Suprapubic skin (tissue), 3 donors: Measurements from ENCODE around the gene GATA6.

Experiments used
- CTCF ChIP-seq, 2 donors: fragments of 200-600 bp in 1 of 2; fragments of 450-650 bp in 1 of 2; sonication (generic) in 1 of 2; IDR thresholded peaks; one replicate each; pipeline ENCODE4 v1.5.1; 2016 to 2019; ENCODE audit warnings: antibody characterized with exemption in 2 of 2, mild to moderate bottlenecking in 1 of 2, moderate library complexity in 1 of 2
- POLR2A ChIP-seq, 2 donors: fragments of 450-650 bp; IDR thresholded peaks; one replicate each; pipeline ENCODE4 v1.6.1; 2017; ENCODE audit warnings: antibody characterized with exemption in 2 of 2, mild to moderate bottlenecking in 2 of 2, moderate library complexity in 2 of 2

GRCh38 chr18:22159014-22159413, 10.4 kb upstream of the GATA6 start:
- no peak for TF ChIP-seq CTCF (IDR thresholded peaks at IDR 0.05)
- TF ChIP-seq POLR2A (IDR thresholded peaks at IDR 0.05): no peak
